CD8-positive, alpha-beta memory T cell (primary cell): ENCODE measurements around the gene CEP170B. TPM values are rescaled to one million over a fixed set of nuclear protein-coding genes. Genes with fewer than 3 reads are reported as not detected.
A peak's percentile ranks its signal among the peaks of the same experiment; 100 is the strongest.
"Not testable (repeated sequence)": the region's sequence is repeated elsewhere in the genome, so short reads cannot be mapped to it uniquely, and the experiment has no call there.

ENCODE experiments used
- CTCF ChIA-PET: fragments of 350-600 bp; sonication (Branson Sonifier 250); formaldehyde crosslinking; loops from one replicate; lab custom pipeline; 2021; ENCODE audit warnings: antibody characterized with exemption; lab: Charles Lee
- POLR2A ChIA-PET: fragments of 350-600 bp; sonication (Branson Sonifier 250); formaldehyde crosslinking; loops from one replicate; lab custom pipeline; 2021; ENCODE audit warnings: antibody characterized with exemption; lab: Charles Lee
- DNase-seq, 5 donors: peaks; one replicate each; pipeline versions ENCODE4 v3.0.0 to v3.0.0-alpha.2; 2020 to 2022; ENCODE audit warnings: mixed read lengths in 1 of 5
- H3K27ac ChIP-seq: one replicate; pipeline ENCODE4 v1.7.0; 2013; ENCODE audit warnings: low read depth, mild to moderate bottlenecking, low read length, moderate library complexity
- H3K27me3 ChIP-seq: 2 replicates; pipeline ENCODE4 v1.7.0; 2013; ENCODE audit warnings: low read length, mild to moderate bottlenecking; ENCODE audit not compliant: insufficient read depth, poor library complexity, severe bottlenecking
- H3K36me3 ChIP-seq: 2 replicates; pipeline ENCODE4 v1.7.0; 2013; ENCODE audit warnings: mild to moderate bottlenecking, low read length, moderate library complexity; ENCODE audit not compliant: insufficient read depth
- H3K4me1 ChIP-seq: 2 replicates; pipeline ENCODE4 v1.7.0; 2013; ENCODE audit warnings: mild to moderate bottlenecking, low read length, moderate library complexity; ENCODE audit not compliant: insufficient read depth
- H3K4me3 ChIP-seq: 2 replicates; pipeline ENCODE4 v1.7.0; 2013; ENCODE audit warnings: mild to moderate bottlenecking, low read length
- H3K9me3 ChIP-seq: 2 replicates; pipeline ENCODE4 v1.7.0; 2013; ENCODE audit warnings: mild to moderate bottlenecking, low read length
- H3K27ac Mint-ChIP-seq, 8 donors: one replicate each; pipeline ENCODE4 v1.8.0; 2020 to 2021; ENCODE audit warnings: mixed read lengths in 8 of 8, mild to moderate bottlenecking in 6 of 8, inconsistent platforms in 3 of 8, moderate library complexity in 3 of 8
- H3K27me3 Mint-ChIP-seq, 2 donors: one replicate each; pipeline ENCODE4 v1.8.0; 2020 to 2021; ENCODE audit warnings: mixed read lengths in 2 of 2, mild to moderate bottlenecking in 1 of 2, moderate library complexity in 1 of 2
- H3K36me3 Mint-ChIP-seq, 3 donors: one replicate each; pipeline ENCODE4 v1.8.0; 2020 to 2021; ENCODE audit warnings: mixed read lengths in 3 of 3, inconsistent platforms in 1 of 3, mild to moderate bottlenecking in 1 of 3
- H3K4me1 Mint-ChIP-seq, 3 donors: one replicate each; pipeline ENCODE4 v1.8.0; 2020 to 2021; ENCODE audit warnings: mixed read lengths in 3 of 3, inconsistent platforms in 1 of 3, mild to moderate bottlenecking in 1 of 3
- H3K4me3 Mint-ChIP-seq, 7 donors: one replicate each; pipeline ENCODE4 v1.8.0; 2020 to 2021; ENCODE audit warnings: mixed read lengths in 7 of 7, mild to moderate bottlenecking in 6 of 7, moderate library complexity in 4 of 7, inconsistent platforms in 2 of 7
- H3K9me3 Mint-ChIP-seq, 5 donors: one replicate each; pipeline ENCODE4 v1.8.0; 2020 to 2022; ENCODE audit warnings: mixed read lengths in 5 of 5, mild to moderate bottlenecking in 3 of 5, moderate library complexity in 2 of 5, inconsistent platforms in 1 of 5
- polyA plus RNA-seq: library from polyadenylated mRNA; unstranded; fragments of 300-500 nt; fragmentation: Illumina TruSeq; gene quantifications from one replicate; pipeline ENCODE4 v1.2.3, GENCODE V29; 2021
- total RNA-seq, 2 experiments: library from RNA; stranded (reverse); gene quantifications; one replicate each; pipeline ENCODE4 v1.2.3, GENCODE V29; 2021

CEP170B gene
- total and polyA plus RNA-seq, 3 experiments from 2014 or later, result 6.4 to 6.7 TPM; not detected in 1

DNA sequence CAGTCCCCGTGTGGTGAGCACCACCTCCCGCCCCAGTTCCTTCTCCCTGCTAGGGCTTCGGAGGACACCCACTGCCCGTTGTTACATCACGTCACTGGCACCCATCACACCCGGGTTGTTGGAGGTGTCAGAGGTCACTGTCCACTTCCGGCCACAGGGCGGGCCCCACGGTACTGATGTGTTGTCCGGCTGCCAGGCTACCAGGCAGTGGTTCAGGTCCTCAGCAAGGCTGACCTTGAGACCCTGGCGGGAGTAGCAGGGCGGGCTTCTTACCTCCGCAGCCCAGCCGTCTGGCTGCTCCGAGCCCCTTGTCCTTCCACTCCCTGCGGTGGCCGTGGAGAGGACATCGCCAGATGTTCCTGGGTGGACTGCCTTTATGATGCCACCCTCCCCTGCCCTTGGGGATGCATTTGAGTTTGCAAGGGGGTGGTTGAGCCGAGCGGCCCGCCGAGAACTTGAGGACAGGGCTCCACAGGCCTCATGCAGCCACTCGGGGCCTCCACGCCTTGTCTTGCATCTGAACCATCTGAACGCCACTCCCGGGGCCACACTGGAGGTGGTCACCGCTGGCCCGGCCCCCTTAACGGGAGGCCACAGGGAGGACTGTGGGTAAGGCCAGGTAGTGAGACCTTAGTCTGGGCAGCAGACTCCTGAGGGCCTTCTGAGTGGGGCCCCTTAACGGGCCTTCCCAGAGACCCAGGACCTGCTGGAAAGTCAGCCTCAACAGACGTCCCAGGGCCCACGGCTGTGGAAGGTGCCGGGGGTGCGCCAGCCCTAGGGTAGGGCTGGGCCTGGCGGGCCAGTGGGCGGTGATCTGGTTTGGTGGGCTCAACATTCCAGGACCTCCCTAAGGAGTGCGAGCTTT, 32.5 kb downstream of the CEP170B start:
- peaks cover 0 to 6% (median 2%) of the 10 kb centered on the region in 3 donors for H3K4me1 Mint-ChIP-seq
- H3K9me3 Mint-ChIP-seq, result no peaks in the 10 kb centered on the region
- POLR2A ChIA-PET, result no interaction called here
- CTCF ChIA-PET, result interaction anchor here (1.1 to 2.0 kb wide), 2 partner anchors 11 to 26 kb away, joined by 3 to 4 read pairs; no protein-coding TSS in a partner anchor
- peaks cover 0 to 4% of the 10 kb centered on the region in 2 donors for H3K27me3 Mint-ChIP-seq
- H3K27ac ChIP-seq, result no peak overlapping the region
- no peak overlapping the region for H3K27ac Mint-ChIP-seq
- H3K36me3 ChIP-seq, result no peaks in the 10 kb centered on the region
- DNase-seq, result no peak
- no peaks in the 10 kb centered on the region for H3K4me1 ChIP-seq
- H3K4me3 ChIP-seq, result no peak overlapping the region
- no peaks in the 10 kb centered on the region for H3K27me3 ChIP-seq
- no peak overlapping the region for H3K4me3 Mint-ChIP-seq
- H3K36me3 Mint-ChIP-seq, result no peaks in the 10 kb centered on the region
- no peaks in the 10 kb centered on the region for H3K9me3 ChIP-seq

DNA sequence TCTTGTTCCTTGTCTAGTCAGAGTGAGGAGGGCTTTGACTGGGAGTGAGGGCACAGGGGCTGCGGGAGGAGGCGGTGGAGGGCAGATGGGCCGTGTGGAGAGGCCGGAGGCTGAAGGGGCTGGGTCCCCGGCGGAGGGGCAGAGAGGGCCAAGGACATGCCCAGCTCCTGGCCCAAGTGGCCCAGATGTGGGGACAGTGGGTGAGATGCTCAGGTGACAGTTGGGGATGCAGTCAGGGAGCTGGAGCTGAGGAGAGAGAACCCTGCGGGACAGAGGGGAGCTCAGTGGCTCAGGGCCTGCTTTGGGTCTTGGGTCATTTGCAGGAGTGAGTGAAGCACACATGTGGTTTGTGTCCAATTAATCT, 33.1 kb downstream of the CEP170B start:
- H3K9me3 ChIP-seq, result no peaks in the 10 kb centered on the region
- no peaks in the 10 kb centered on the region for H3K27me3 ChIP-seq
- H3K27ac ChIP-seq, result no peak overlapping the region
- H3K36me3 ChIP-seq, result no peaks in the 10 kb centered on the region
- no peaks in the 10 kb centered on the region for H3K36me3 Mint-ChIP-seq
- no peak overlapping the region for H3K27ac Mint-ChIP-seq
- H3K27me3 Mint-ChIP-seq, result peaks cover 0 to 5% of the 10 kb centered on the region in 2 donors
- no peaks in the 10 kb centered on the region for H3K9me3 Mint-ChIP-seq
- H3K4me3 ChIP-seq, result no peak overlapping the region
- H3K4me1 ChIP-seq, result no peaks in the 10 kb centered on the region
- no peak overlapping the region for H3K4me3 Mint-ChIP-seq
- CTCF ChIA-PET, result interaction anchor here (0.9 kb wide), 1 partner anchor 147 kb away, joined by 4 read pairs; no protein-coding TSS in a partner anchor
- POLR2A ChIA-PET, result no interaction called here
- H3K4me1 Mint-ChIP-seq, result peaks cover 0 to 6% (median 2%) of the 10 kb centered on the region in 3 donors
- DNase-seq, result no peak

DNA sequence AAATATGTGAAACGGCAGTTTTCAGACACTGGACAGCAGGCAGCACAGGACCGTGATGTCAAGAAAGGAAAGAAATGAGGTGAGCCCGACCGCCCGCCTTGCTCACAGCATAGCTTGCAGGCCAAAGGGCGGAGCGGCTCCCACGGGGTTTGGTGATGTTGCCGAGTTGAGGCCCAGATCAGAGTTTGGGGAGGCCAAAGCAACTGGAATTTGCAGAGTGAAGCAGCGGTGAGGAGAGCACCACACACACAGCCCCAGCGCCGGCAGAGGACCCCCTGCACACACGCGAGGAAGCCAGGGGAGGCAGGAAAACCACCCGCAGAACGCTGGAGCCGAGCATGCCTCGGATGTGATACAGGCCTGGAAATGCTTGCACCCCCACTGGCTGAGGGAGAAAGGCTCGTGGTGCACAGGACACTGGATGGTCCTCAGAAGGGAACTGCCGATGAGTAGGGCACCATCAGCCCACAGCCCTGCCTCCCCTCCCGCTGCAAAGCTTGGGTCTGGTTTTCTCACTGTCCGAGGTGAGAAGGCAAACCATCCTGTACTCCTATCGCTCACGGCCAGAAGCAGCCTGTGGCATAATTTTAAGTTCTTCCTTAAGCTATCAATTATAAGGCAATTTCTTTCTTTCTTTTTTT, 33.9 kb downstream of the CEP170B start:
- no peaks in the 10 kb centered on the region for H3K36me3 Mint-ChIP-seq
- peaks cover 0 to 6% (median 2%) of the 10 kb centered on the region in 3 donors for H3K4me1 Mint-ChIP-seq
- CTCF ChIA-PET, result interaction anchor here (0.9 kb wide), 1 partner anchor 147 kb away, joined by 4 read pairs; no protein-coding TSS in a partner anchor
- peaks cover 0 to 12% of the 10 kb centered on the region in 2 donors for H3K27me3 Mint-ChIP-seq
- DNase-seq, result no peak
- H3K9me3 ChIP-seq, result no peaks in the 10 kb centered on the region
- no peaks in the 10 kb centered on the region for H3K9me3 Mint-ChIP-seq
- POLR2A ChIA-PET, result no interaction called here
- H3K27me3 ChIP-seq, result no peaks in the 10 kb centered on the region
- H3K4me3 ChIP-seq, result no peak overlapping the region
- H3K36me3 ChIP-seq, result no peaks in the 10 kb centered on the region
- no peaks in the 10 kb centered on the region for H3K4me1 ChIP-seq
- H3K27ac ChIP-seq, result no peak overlapping the region
- H3K27ac Mint-ChIP-seq, result no peak overlapping the region
- H3K4me3 Mint-ChIP-seq, result no peak overlapping the region

DNA sequence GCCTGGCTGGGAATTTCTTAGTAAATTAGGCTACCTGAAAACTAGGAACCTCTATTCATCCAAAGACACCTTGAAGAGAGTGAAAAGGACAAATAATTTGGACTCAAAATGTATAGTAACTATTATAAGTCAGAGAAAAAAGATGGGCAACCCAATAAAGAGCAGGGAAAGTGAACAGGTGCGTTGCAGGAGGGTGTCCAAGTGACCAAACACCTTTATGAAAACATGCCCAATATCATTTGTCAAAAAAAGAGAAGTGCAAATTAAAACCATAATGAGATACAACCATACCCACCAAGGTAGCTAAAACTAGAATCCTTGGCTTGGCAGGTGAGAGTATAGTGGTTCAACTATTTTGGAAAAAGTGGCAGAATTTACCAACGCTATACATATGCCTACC, 34.7 kb downstream of the CEP170B start:
- CTCF ChIA-PET, result no interaction called here
- no peak overlapping the region for H3K27ac ChIP-seq
- DNase-seq, result no peak
- no peaks in the 10 kb centered on the region for H3K9me3 ChIP-seq
- no peak overlapping the region for H3K4me3 Mint-ChIP-seq
- H3K27me3 ChIP-seq, result peaks cover 1% of the 10 kb centered on the region
- no peaks in the 10 kb centered on the region for H3K9me3 Mint-ChIP-seq
- no peak overlapping the region for H3K27ac Mint-ChIP-seq
- no peaks in the 10 kb centered on the region for H3K4me1 ChIP-seq
- POLR2A ChIA-PET, result no interaction called here
- peaks cover 0 to 6% (median 2%) of the 10 kb centered on the region in 3 donors for H3K4me1 Mint-ChIP-seq
- H3K36me3 ChIP-seq, result no peaks in the 10 kb centered on the region
- peaks cover 4 to 20% of the 10 kb centered on the region in 2 donors for H3K27me3 Mint-ChIP-seq
- no peaks in the 10 kb centered on the region for H3K36me3 Mint-ChIP-seq
- no peak overlapping the region for H3K4me3 ChIP-seq

DNA sequence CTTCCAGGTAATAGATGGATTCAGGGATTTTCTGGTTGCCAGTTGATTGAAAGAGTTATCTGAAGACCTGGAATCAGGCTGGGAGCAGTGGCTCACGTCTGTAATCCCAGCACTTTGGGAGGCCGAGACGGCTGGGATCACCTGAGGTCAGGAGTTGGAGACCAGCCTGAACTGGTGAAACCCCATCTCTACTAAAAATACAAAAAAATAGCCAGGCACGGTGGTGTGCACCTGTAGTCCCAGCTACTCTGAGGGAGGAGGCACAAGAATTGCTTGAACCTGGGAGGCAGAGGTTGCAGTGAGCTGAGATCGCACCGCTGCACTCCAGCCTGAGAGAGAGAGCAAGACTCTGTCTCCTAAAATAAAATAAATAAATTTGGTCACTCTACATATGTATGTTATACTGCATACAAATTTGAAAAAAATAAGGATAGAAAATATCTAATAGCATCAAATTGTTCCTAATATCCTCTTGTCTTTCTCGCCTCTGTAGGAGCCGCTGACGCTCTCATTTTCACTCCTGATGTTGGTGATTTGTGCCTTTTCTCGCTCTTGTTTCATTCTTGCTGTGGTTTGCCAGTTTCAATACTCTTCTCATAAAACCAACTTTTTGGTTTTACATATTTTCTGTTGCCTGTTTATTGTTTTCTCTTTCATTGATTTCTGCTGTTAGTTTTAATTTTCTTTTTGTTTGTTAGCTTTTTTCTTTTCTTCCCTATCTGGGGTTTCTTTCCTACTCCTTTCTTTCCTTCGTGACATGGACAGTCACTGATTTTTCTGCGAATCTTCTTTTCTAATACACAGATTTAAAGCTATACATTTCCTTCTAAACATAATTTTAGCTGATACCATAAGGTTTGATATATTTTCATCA, 35.8 kb downstream of the CEP170B start:
- no peaks in the 10 kb centered on the region for H3K9me3 ChIP-seq

DNA sequence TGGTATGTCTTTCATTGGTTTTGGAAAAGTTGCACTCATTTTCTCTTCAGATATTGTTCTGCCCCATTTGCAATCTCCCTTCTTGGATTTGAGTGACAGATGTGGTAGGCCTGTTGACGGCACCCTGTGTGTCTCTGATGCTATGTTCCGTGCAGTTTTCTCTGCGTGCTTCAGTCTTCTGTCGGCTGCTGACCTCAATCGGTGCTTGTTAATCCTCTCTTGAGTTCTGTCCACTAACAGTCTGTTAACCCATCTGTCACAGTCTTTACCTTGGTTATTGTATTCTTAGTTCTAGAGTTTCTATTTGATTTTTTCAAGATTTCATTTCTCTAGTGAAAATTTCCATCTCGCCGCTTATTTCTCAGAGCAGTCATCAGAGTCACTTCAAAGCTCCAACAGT, 38.9 kb downstream of the CEP170B start:
- H3K4me1 ChIP-seq, result no peaks in the 10 kb centered on the region
- H3K9me3 Mint-ChIP-seq, result no peaks in the 10 kb centered on the region

More for the DNA sequence above, 35.8 kb downstream of the CEP170B start:
- Mint-ChIP-seq H3K9me3 (no peaks in the 10 kb centered on the region), H3K36me3 (no peaks in the 10 kb centered on the region), H3K4me1 (peaks cover 0 to 6% (median 2%) of the 10 kb centered on the region in 3 donors), H3K27ac (peak overlapping the region in 1 of 8 donors; percentile 46), H3K27me3 (peaks cover 4 to 22% of the 10 kb centered on the region in 2 donors), H3K4me3 (no peak overlapping the region)
- POLR2A ChIA-PET, result no interaction called here
- H3K27me3 ChIP-seq, result peaks cover 3% of the 10 kb centered on the region
- no peak overlapping the region for H3K27ac ChIP-seq
- no peak overlapping the region for H3K4me3 ChIP-seq
- H3K4me1 ChIP-seq, result no peaks in the 10 kb centered on the region
- CTCF ChIA-PET, result no interaction called here
- no peak for DNase-seq
- H3K36me3 ChIP-seq, result no peaks in the 10 kb centered on the region

DNA sequence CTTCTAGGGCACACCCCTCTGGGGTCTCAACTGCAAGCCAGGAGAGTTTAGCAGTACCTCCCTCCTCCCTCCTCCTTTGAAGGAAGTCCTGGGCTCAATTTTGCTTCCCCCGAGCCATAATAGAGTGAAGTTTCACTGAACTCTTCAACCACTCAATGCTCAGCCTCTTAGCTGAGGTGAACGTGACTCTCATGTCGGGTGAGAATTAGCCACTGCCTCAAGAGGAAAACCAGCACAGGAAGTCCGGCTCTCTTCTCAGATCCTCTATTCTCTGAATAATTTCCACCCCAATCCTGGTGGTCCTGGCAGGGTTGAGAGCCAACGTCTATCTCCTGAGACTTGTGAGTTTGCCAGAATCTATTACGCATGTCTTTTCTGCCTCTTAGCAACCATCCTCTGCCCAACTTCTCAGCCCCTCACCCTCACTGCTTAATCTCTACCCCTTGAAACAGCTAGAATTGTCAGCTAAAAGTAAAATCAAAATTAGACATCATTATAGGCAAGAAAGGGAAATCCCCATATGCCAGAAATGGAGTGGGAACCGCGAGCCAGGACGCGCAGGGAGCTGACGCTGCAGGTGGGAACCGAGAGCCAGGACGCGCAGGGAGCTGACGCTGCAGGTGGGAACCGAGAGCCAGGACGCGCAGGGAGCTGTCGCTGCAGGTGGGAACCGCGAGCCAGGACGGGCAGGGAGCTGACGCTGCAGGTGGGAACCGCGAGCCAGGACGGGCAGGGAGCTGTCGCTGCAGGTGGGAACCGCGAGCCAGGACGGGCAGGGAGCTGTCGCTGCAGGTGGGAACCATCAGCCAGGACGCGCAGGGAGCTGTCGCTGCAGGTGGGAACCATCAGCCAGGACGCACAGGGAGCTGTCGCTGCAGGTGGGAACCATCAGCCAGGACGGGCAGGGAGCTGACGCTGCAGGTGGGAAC, 39.8 kb downstream of the CEP170B start:
- H3K27ac ChIP-seq, H3K36me3 Mint-ChIP-seq, POLR2A ChIA-PET, H3K27ac Mint-ChIP-seq, H3K4me1 Mint-ChIP-seq, H3K27me3 ChIP-seq, H3K9me3 ChIP-seq, DNase-seq, CTCF ChIA-PET, H3K4me3 ChIP-seq, H3K9me3 Mint-ChIP-seq, H3K36me3 ChIP-seq, H3K4me3 Mint-ChIP-seq, H3K4me1 ChIP-seq: not testable (repeated sequence)
- H3K27me3 Mint-ChIP-seq, result peaks cover 24 to 37% of the 10 kb centered on the region in 2 donors

More for the DNA sequence above, 38.9 kb downstream of the CEP170B start:
- ChIA-PET CTCF (no interaction called here), POLR2A (no interaction called here)
- Mint-ChIP-seq H3K4me3 (no peak overlapping the region), H3K27ac (no peak overlapping the region), H3K27me3 (peaks cover 19 to 32% of the 10 kb centered on the region in 2 donors), H3K36me3 (no peaks in the 10 kb centered on the region), H3K4me1 (peaks cover 0 to 3% (median 2%) of the 10 kb centered on the region in 3 donors)
- peaks cover 3% of the 10 kb centered on the region for H3K27me3 ChIP-seq
- H3K36me3 ChIP-seq, result no peaks in the 10 kb centered on the region
- H3K9me3 ChIP-seq, result no peaks in the 10 kb centered on the region
- no peak overlapping the region for H3K4me3 ChIP-seq
- DNase-seq, result no peak
- H3K27ac ChIP-seq, result no peak overlapping the region
